Effector CD8-positive, alpha-beta T cell (primary cell): ENCODE results near the gene INO80.

Source experiments
- DNase-seq: peaks from one replicate; lab custom pipeline; 2025; lab: John Stamatoyannopoulos, UW

Gene INO80

DNA sequence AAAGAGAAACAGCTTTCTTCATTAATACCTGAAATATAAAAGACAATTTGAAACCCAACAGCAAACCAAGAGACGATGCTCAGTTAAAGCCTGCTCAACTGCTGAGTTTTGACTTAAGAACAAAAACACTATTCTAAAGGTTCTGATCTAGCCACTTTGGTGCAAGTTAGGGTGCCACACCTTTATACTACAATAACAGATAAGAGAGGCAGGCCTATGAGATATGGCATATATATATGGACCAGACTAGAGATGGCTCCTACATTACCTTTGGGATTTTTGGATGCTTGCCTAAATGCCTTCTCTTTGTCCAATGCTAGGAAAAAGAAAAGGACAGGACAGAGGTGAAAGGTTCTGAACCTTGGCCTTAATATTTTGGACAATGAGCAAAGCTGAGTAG is 68.6 kb downstream of the INO80 start:
- no peak for DNase-seq

DNA sequence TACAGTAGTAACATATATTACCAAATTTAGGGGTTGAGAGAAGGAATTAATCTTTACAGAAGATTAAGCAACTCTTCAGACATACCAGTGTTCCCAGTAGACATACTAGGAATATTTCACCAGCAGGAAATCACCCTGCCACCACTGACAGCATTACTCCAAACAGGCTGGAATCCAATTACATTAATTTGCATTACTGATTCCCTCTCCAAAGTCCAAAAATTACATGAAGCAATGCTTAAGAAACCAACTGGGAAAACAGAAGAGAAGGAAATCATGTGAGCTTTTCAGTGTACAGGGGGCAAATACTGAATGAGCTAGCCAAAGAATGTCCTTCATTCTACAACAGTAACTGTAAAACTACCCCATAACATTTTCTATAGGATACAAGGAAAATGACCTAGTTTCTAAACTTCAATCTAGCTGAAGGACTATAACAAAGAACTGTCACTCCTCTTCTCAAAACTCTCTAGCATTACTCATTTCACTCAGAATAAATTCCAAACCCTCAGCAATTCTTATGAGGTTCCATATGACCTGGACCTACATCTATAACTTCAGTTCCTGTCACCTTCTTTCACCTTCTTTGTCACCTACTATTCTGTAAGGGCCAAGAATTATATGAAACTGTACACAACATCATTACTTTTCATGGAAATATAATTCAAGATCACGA is 72.7 kb downstream of the INO80 start:
- DNase-seq = no peak

DNA sequence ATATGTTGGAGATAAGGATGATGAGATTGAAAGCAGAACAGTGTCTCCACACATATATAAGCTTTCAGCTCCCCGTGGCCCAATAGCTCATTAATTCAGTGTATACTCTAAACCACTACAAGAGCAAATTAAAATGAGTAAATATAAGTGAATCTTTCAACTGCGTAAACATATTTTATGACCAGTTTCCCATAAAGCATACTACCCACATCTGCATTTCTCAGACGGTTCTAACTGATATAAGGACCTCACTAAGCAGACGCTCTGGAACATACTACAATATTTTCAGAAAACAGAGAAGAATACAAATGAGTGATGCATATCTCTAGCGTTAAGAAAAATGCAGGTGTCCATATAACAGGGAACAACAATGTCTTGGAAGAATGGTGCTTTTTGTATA is 73.2 kb downstream of the INO80 start:
- no peak for DNase-seq

DNA sequence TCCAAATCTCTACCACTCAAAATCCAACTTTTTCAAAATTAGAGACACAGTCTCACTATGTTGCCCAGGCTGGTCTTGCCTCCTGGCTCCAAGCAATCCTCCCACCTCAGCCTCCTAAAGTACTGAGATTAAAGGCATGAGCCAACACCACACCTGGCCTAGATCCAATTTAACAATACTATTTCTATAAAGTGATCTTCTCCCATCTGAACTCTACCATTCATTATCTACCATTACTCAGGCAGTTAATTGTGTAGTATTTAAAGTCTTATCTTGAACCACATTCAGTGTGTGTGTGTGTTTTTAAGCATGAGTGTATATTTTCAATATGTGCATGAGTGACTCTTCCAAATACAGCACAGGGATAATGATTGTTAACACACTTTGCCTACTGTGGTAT is 77.0 kb downstream of the INO80 start:
- DNase-seq = no peak

DNA sequence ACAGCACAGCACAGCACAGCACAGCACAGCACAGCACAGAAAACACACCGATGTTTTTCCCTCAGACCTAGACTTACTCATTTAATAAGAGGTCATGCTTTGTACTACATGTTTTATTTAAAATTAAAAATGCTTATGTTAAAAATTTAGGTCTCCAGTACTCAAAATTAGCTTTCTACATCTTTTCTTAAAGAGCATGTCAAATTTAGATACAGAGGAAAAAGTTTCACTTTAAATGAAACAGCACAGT is 84.1 kb downstream of the INO80 start:
- no peak for DNase-seq

DNA sequence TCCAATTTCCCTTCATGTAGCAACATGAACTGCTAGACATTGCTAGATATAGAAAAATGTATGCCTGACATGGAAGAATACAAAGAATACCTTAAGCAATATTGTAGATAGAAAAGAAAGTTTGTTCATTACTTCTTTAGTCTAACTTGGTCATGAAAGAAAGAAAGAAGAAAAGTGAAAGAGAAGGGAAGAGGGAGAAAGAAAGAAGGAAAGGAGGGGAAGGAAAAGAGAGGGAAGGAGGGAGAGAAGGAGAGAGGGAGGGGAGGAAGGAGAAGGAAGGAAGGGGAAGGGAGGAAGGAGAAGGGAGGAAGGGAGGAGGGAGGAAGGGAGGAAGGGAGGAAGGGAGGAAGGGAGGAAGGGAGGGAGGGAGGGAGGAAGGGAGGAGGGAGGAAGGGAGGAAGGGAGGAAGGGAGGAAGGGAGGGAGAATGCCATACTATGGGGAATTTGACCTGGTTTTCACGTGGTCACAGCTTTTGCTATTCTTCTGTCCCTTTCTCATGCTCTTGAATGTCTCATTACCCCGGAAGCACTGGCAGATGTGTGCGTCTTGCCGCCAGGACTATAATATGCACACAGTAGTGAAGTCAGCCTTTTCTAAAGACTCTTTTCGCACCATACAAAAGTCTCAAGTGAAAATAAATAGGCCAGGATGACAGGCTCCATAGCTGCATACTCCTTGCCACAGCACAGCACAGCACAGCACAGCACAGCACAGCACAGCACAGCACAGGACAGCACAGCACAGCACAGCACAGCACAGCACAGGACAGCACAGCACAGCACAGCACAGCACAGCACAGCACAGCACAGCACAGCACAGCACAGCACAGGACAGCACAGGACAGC is 84.6 kb downstream of the INO80 start:
- DNase-seq = no peak

DNA sequence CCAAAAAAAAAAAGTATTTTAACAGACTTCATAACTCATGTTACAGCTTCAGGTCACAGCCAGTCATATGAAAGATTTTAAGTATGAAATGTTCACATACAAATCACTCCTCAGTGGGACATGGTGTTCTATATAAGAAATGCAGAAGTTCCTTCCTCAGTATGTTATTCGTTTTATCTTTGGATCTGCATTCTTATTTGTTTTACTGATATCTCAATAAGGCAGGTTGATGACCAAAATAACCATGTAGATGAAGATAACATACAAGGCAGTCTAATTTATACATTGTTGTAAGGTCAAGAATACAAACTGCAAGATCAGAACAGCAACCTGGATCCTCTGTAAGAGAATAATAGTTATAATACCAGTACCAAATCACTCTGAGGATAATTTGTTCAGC is 87.2 kb downstream of the INO80 start:
- no peak for DNase-seq

DNA sequence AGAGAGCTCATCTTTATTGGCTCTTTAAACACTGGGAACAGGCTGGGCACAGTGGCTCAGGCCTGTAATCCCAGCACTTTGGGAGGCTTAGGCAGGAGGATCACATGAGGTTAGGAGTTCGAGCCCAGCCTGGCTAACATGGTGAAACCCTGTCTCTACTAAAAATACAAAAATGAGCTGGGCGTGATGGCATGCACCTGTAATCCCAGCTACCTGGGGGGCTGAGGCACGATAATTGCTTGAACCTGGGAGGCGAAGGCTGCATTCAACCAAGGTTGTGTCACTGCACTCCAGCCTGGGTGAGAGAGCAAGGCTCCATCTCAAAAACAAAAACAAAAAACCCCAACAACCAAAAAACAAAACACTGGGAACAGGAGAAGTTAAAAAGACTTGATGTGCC is 90.7 kb downstream of the INO80 start:
- no peak for DNase-seq

DNA sequence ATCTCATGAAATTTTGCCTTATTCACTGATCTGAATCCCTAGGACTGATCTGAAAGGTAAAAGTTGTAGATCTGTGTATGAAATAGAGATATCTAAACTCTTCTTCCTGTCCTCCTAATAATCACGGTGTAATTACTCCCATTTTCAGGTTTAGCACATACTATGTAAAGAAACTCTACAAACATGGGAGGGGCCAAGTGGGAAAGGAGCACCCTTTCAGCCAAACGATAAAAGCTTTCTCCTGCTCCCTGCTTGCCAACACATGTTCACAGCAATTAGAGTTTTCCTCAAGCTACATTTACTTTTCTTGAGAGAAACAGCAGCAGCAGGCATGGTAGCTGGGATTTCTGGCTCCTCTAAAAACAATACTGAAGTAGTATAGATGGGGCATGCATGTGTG is 91.2 kb downstream of the INO80 start:
- DNase-seq = no peak

DNA sequence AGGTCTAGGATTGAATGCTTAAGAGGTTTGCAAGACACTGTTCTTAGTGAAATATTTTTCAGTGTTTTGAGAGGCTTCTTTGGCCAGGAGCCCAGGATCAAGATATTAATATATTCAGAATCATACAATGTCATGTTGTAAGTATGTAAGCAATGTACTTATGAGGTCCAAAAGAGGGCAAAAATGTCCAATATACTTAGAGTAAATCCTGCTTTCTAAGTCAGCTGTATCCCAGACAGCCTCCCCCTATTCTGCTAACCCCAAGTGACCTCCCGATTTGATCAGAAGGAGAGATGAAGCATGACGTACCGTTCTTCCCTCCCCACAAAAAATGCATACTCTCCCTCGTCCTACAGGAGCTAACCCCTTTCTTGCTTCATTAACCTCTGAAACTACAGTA is 91.9 kb downstream of the INO80 start:
- DNase-seq = no peak

DNA sequence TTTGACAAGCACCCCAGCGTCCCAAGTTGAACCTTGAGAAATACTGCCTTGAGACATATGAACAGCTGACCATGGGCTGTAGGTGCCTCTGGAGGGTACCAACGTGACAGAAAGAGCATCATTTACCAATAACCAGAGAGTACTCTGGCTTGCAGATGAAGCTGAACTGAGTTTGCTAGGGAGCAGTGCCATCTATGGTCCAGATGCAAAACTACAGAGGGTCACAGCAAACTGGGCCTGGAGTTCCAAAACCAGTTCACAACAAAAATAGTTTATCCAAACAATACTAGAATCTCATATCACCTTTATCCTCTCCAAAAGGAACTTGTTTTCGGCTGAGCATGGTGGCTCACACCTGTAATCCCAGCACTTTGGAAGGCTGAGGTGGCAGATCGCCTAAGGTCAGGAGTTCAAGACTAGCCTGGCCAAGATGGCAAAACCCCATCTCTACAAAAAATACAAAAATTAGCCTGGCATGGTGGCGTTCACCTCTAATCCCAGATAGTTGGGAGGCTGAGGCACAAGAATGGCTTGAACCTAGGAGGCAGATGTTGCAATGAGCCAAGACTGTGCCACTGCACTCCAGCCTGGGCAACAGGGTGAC is 93.5 kb downstream of the INO80 start:
- no peak for DNase-seq

DNA sequence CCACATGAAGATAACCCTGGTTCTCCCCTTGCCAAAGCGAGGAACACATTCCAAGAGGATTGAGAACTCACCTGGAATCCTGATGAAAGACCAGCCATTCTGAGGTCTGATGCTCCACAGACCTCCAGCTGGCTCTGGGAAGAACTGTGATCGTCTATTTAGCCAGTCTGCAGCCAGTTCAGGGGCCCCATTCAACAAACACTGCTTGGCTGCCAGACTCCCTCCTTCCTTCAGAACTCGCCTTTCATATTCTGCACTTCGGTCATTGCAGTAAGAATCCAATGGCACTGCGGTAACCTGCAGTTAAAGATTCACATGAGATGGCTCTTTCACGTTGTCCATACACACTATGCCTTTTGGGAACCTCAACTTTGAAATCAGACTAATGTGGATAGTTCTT is 95.3 kb downstream of the INO80 start:
- DNase-seq = no peak

DNA sequence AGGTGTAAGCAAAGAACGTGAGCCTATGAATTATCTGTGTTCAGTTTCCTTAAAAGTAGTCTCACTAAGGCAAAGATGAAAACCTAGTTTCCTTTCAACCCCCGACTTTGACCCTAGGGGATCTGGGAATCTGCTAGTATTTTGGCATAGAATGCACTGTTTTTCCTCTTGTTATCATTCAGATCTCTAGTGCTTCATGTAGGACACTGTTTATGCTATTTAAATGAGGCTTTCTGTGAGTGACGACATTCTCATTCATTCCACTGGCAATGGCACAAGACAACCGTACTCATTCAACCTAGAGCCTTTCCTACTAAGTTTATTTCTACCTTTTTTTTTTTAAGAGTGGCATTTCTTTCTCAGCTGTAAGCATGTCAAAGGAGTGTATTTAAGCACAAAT is 95.8 kb downstream of the INO80 start:
- no peak for DNase-seq

DNA sequence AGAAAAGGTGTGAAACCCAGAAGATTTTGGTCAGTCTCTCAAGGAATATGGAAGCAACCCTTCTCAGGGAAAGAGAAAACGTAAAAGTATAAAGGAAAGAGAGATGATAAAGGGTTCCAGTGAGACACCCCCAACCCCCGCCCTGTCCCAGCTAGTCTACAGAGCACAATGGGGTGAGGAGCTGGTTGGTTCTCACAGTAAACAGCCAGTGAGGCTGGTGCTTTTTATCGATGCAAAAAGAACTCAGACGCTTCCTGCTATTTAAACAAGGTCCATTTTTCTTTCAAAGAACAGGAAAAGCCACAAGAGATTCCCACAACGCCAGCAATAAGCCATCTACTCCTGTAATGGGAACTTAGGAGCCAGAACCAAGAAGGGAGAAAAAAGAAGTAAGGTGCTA is 96.9 kb downstream of the INO80 start:
- no peak for DNase-seq

DNA sequence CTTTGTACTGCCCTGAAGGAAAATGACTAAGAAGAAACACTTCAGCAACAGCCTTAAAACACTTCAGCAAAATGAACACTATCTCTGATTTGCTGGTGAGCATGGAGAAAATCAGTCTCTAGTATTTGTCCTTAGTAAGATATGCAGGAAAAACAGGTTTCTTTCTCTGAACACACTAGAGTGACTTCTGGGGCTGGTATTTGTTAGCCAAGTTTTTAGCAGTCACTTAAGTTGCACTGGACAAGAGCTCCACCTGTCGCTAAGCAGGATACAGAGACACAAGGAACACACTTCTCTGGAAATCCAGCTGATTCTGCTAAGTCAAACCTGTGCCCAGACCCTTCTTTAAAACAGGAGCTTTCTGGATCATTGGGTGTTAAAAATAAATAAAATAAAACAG is 97.5 kb downstream of the INO80 start:
- no peak for DNase-seq

DNA sequence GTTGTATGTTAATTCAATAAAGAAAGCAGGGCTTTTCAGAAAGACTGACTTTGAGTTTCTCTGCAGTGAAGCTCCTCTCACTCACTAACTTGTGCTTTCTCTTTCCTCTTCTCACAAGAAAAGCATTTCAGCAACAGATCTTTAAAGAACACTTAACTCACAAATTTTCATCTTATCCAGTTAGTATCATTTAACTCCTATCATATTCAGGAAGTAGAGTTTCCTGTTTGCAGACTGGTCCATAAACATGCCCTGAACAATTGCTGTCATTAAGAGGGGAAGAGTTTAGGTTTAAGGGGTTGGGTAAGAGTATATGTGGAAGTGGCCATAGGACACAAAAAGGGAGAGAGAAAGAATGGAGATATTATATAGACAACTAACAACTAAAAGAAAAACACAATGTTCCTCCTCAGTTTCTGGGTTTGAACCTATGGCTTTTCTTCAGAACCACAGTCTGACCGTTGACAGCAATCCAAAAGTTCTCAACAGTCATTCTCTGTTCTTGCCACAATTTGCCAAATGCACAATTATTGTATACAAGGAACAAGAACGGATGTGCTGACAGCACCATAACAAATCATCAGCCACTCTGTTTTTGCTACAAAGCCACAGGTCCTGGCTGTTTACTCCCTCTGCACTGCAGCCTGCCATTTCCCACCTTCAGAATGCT is 98.9 kb downstream of the INO80 start:
- DNase-seq = no peak

DNA sequence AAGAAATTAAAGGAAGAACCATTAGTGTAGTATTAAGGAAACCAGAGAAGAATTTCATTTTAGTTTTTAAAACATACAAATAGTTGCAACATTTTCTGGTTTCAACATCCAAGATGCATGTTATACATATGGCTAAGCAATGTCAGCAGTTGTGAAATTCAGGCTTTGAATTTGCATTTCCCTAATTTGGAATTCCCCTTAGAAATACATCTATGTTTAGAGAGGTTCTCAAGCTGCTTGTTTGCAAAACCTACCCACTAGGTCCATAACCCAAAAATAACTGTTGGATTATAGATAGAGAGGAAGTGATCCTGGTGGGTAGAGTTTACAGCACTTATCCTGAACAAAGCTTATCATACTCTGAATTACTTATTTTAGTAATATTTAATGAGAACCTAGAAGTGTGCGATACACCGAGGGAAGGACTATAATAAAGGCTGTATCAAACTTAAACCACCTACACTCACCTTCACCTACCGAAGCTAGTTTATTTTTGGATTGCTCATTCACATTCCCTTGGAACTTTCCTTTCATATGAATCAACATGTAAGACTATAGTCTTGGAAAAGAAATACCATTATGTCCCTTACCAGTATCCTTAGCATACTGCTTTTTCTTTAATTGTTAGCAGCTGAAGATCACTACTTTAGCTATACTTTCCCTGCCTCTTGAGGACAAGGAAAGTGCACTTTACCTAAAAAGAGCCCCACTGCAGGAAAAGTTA is 102.2 kb downstream of the INO80 start:
- no peak for DNase-seq

DNA sequence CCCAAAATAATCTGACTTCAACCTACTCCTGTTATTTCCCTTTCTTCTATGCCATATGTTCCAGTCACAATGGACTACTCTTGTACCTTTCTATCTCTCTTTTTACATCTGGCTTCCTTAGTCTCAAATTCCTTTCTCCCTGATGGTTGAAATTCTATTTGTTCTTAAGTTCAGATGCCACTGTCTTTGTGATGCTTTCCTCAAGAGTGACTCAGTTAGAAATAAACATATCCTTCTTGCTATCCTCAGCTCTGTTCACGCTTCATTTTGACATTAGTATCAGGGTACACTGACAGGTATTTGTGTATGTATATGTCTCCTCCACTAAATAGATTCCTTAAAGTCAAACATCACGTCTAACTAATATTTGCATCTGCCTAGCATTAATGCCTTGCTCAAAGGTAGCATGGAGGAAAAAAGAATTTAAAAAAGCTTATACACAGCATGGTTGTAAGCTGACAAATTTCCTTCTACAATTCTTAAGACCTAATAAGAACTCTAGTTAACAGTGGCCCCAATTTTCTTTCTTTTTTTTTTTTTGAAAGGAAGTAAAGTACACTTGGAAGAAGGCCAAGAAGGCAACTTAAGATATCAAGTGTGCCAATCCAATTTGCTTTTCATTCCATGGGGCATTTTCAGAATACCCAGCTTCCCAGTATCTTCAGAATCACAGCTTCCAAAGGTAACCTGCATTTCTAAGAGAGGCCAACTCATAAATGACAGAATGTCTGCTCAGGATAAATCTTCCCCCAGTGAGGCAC is 104.8 kb downstream of the INO80 start:
- no peak for DNase-seq

DNA sequence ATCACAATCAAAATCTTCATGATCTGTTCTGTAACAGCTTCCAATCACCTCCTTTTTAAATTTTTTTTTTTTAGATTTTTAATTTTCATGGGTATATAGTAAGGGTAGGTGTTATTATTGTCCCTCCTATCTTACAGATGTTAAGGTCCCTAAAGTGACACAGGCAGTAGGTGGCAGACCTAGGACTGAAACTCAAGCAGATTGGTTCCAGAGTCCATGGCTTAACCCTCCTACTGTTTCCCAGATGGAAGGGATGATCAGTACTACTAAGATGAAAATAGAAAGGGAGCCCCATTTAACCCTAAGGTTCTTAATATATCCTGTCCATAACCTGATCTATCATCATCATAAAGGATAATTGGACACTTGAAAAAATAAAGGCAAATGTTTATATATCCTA is 105.7 kb downstream of the INO80 start:
- no peak for DNase-seq

DNA sequence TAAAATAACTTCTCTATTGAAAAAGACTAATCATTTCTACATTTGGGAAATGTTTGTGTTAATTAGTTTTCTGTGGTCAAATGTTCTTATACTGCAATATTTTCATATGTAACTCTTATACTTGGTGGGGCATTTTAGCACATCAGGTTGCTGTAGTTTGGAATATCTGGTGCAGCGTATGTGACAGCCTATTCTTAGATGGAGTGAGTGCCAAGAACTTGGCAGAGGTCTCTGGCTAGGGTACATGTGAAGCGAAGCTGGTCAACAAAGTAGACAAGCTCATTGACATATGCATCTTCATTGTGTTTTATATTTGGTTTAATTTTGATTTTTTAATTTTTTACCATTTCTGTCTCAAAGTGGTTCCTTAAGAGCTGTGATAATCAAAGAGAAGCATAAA is 109.6 kb downstream of the INO80 start:
- no peak for DNase-seq

DNA sequence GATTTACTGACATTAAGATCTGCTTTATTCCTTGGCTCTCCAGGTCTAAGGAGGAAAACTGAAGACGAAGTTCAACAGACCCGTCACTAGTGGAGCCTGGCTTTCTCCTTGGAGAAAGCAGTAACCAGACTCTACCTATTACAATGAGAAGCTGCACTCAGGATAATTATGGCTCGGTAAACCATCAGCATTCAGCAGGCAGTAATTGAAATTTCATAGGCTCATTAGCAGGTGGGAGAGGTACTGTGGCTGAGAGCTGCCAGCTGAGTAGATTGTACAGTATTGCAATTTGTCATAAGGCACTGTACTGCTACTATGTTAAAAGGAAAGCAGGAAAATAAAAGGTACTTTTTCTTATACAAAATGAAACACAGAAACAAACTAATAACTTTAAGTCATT is 111.6 kb downstream of the INO80 start:
- no peak for DNase-seq
